ENCODE data around the gene TAMALIN.

DNA sequence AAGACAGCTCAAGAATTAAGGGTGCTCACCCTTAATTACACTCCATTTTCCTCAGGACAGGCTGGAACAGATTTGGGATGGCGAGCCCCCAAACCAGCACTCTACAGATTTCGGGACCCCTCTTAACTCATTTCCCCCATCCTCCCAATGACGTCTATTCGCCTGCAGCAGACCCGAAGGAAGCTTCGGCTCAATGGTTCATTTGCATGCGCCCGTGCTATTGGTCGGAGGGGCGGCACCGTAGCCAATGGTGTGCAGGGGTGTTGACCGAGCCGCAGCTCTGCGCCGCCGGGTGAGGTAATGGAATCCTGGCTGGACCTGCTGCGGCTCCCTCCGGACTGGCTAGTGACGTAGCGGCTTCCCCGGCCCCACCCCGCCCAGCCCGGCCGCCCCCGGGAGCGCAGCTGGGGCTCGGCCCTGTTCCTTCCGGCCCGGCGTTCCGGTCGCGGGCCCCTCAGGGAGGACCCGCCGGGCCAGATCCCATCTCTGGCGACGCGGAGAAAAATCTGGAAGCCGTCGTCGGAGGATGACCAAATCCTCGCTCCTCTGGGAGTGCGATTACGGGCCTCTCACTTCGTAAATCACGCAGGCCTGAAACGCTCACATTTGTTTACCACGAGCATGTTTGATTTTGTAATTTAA is 26.2 kb downstream of the TAMALIN start:
- TF ChIP-seq, protein P1, sequence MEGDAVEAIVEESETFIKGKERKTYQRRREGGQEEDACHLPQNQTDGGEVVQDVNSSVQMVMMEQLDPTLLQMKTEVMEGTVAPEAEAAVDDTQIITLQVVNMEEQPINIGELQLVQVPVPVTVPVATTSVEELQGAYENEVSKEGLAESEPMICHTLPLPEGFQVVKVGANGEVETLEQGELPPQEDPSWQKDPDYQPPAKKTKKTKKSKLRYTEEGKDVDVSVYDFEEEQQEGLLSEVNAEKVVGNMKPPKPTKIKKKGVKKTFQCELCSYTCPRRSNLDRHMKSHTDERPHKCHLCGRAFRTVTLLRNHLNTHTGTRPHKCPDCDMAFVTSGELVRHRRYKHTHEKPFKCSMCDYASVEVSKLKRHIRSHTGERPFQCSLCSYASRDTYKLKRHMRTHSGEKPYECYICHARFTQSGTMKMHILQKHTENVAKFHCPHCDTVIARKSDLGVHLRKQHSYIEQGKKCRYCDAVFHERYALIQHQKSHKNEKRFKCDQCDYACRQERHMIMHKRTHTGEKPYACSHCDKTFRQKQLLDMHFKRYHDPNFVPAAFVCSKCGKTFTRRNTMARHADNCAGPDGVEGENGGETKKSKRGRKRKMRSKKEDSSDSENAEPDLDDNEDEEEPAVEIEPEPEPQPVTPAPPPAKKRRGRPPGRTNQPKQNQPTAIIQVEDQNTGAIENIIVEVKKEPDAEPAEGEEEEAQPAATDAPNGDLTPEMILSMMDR (IDR thresholded peaks at IDR 0.05; ENCODE audit: poor library complexity, severe bottlenecking), result no peak
- peak; percentile 93 for TF ChIP-seq POLR2AphosphoS5 (IDR thresholded peaks at IDR 0.05)
- TF ChIP-seq EZH2 (IDR thresholded peaks at IDR 0.05; ENCODE audit: borderline replicate concordance, insufficient read depth, low read length, poor library complexity, severe bottlenecking), result no peak
- TF ChIP-seq, protein P2, sequence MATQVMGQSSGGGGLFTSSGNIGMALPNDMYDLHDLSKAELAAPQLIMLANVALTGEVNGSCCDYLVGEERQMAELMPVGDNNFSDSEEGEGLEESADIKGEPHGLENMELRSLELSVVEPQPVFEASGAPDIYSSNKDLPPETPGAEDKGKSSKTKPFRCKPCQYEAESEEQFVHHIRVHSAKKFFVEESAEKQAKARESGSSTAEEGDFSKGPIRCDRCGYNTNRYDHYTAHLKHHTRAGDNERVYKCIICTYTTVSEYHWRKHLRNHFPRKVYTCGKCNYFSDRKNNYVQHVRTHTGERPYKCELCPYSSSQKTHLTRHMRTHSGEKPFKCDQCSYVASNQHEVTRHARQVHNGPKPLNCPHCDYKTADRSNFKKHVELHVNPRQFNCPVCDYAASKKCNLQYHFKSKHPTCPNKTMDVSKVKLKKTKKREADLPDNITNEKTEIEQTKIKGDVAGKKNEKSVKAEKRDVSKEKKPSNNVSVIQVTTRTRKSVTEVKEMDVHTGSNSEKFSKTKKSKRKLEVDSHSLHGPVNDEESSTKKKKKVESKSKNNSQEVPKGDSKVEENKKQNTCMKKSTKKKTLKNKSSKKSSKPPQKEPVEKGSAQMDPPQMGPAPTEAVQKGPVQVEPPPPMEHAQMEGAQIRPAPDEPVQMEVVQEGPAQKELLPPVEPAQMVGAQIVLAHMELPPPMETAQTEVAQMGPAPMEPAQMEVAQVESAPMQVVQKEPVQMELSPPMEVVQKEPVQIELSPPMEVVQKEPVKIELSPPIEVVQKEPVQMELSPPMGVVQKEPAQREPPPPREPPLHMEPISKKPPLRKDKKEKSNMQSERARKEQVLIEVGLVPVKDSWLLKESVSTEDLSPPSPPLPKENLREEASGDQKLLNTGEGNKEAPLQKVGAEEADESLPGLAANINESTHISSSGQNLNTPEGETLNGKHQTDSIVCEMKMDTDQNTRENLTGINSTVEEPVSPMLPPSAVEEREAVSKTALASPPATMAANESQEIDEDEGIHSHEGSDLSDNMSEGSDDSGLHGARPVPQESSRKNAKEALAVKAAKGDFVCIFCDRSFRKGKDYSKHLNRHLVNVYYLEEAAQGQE (IDR thresholded peaks at IDR 0.05; ENCODE audit: borderline replicate concordance), result peak; percentile 7
- TF ChIP-seq EP300 (conservative IDR thresholded peaks at IDR 0.05; ENCODE audit: poor library complexity, severe bottlenecking), result peak; percentile 33
- TF ChIP-seq TAF1 (IDR thresholded peaks at IDR 0.05; ENCODE audit: low read depth), result no peak
- TF ChIP-seq RAD21 (conservative IDR thresholded peaks at IDR 0.05), result no peak
- no peak for TF ChIP-seq MXI1 (conservative IDR thresholded peaks at IDR 0.05; ENCODE audit: poor library complexity, severe bottlenecking)
- TF ChIP-seq SMC3 (conservative IDR thresholded peaks at IDR 0.05; ENCODE audit: poor library complexity), result no peak

Data from neural cell (in vitro differentiated cells).